Measurements from ENCODE around the gene GRIP1.
"Not testable (repeated sequence)": the region's sequence is repeated elsewhere in the genome, so short reads cannot be mapped to it uniquely, and the experiment has no call there.

The GRIP1 gene

DNA sequence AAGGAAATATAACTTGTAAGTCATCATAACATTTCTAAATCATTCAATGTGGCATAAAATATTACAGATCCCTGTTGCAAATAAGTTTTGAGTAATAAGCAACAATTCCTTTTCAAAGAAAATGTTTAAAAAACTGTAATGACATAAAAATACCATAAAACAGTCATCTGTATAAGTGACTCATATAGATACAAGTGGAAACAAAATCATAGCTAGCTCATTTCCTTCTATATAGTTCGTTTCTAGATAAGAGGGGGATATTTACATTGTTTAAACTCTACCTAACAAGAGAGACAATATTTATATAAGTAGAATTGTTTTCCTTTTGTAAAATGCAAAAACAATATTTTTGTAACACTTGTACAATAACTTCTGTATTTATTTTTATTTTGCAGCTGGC lies 148.9 kb downstream of the GRIP1 start:
- no peaks in the 10 kb centered on the region for H3K27me3 ChIP-seq (ENCODE audit: control insufficient read depth, insufficient read depth, low read length)
- H3K4me1 ChIP-seq (ENCODE audit: control insufficient read depth, insufficient read depth, low read length), result peaks cover 3% of the 10 kb centered on the region; the same call in 1 of the 2 replicates
- no peak overlapping the region for H3K9ac ChIP-seq (ENCODE audit: low read depth, low read length)
- no peak overlapping the region for H3K27ac ChIP-seq (ENCODE audit: low read depth, low read length)
- no peaks in the 10 kb centered on the region for H3K36me3 ChIP-seq (ENCODE audit: control insufficient read depth, insufficient read depth, low read length)
- H3K4me3 ChIP-seq (ENCODE audit: low read depth, low read length), result no peak overlapping the region
- no peaks in the 10 kb centered on the region for H3K9me3 ChIP-seq (ENCODE audit: control insufficient read depth, insufficient read depth, low read length)

DNA sequence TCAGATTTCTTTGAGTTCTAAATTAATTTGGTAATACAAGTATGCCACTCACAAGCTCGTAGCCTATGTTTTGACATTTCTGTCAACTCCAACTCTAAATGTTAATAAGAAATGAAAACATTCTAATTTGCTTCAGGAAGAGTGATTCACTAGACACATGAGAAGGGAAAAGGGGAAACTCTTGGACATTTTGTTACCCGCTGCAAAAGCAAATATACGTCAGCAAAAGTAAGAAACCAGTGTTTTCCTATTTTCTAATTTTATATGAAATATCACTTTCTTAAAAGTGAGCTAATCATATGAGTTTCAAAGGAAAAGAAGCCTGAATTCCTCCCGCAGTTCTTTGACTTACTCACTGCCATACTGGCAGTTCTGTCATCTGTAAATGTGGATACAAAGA lies 162.3 kb downstream of the GRIP1 start:
- Histone ChIP-seq H3K27ac (ENCODE audit: low read depth, low read length) (no peak overlapping the region), H3K9me3 (ENCODE audit: control insufficient read depth, insufficient read depth, low read length) (peaks cover 8% of the 10 kb centered on the region), H3K36me3 (ENCODE audit: control insufficient read depth, insufficient read depth, low read length) (no peaks in the 10 kb centered on the region), H3K9ac (ENCODE audit: low read depth, low read length) (no peak overlapping the region), H3K4me3 (ENCODE audit: low read depth, low read length) (no peak overlapping the region), H3K4me1 (ENCODE audit: control insufficient read depth, insufficient read depth, low read length) (peaks cover 25% of the 10 kb centered on the region), H3K27me3 (ENCODE audit: control insufficient read depth, insufficient read depth, low read length) (no peaks in the 10 kb centered on the region)

DNA sequence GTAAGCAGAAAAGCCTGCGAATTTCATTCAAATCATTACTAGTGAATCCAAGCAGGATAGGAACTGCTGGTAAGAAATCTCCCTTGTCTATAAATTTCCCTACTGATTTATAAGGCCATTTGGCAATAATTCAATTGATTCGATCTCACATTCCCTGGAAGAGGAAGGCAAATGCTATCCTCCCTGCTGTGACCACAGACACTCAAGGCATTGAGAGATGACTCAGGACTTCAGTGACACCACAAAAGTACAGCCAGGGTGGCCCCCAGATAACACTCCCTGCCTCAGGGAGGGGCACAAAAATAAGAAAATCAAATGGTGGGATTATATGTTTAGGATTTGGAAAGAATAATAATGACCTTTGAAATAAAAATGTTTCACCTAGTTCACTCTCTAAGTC lies 162.7 kb downstream of the GRIP1 start:
- no peaks in the 10 kb centered on the region for H3K27me3 ChIP-seq (ENCODE audit: control insufficient read depth, insufficient read depth, low read length)
- H3K4me3 ChIP-seq (ENCODE audit: low read depth, low read length), result no peak overlapping the region
- H3K4me1 ChIP-seq (ENCODE audit: control insufficient read depth, insufficient read depth, low read length), result peaks cover 25% of the 10 kb centered on the region
- H3K36me3 ChIP-seq (ENCODE audit: control insufficient read depth, insufficient read depth, low read length), result no peaks in the 10 kb centered on the region
- H3K27ac ChIP-seq (ENCODE audit: low read depth, low read length), result no peak overlapping the region
- no peak overlapping the region for H3K9ac ChIP-seq (ENCODE audit: low read depth, low read length)
- H3K9me3 ChIP-seq (ENCODE audit: control insufficient read depth, insufficient read depth, low read length), result peaks cover 7% of the 10 kb centered on the region

DNA sequence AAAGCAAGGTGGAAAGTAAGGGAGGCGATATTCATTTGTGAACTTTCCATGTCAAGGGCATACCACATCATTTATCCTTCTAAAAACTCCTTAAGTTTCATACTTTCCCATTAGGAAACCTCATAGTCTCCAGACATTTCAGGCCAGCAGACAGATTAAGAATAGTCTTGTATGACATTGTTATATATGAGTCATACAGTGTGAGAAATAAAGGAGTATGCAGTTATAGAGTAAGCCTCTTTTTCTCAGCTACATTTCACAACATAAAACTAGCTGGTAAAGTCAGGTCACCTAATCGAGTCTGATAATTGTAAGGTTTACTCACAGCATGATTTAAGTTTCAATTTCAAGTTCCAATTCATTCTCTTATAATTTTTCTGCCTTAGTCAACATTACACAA lies 164.3 kb downstream of the GRIP1 start:
- Histone ChIP-seq H3K27ac (ENCODE audit: low read depth, low read length) (no peak overlapping the region), H3K9ac (ENCODE audit: low read depth, low read length) (no peak overlapping the region), H3K4me1 (ENCODE audit: control insufficient read depth, insufficient read depth, low read length) (peaks cover 25% of the 10 kb centered on the region), H3K36me3 (ENCODE audit: control insufficient read depth, insufficient read depth, low read length) (no peaks in the 10 kb centered on the region), H3K4me3 (ENCODE audit: low read depth, low read length) (no peak overlapping the region), H3K9me3 (ENCODE audit: control insufficient read depth, insufficient read depth, low read length) (no peaks in the 10 kb centered on the region), H3K27me3 (ENCODE audit: control insufficient read depth, insufficient read depth, low read length) (no peaks in the 10 kb centered on the region)

DNA sequence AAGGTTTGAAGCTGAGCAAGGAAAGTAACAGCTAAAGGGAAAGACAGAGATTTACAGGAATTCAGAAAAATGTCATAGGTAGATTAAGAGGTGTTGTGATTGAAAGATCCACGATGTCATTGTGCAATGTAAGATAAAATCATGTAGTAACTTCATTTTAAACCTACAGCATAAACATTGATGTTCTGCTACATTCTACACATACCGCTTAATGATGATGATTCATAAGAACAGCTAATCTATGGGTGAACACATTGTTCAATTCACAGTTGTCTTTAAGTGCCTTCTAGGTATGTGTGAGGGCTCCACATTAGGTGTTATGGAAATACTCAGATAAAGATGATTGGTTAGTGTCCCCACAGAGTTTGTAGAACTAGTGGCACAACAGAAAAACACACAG lies 170.9 kb downstream of the GRIP1 start:
- Histone ChIP-seq H3K27me3 (ENCODE audit: control insufficient read depth, insufficient read depth, low read length) (no peaks in the 10 kb centered on the region), H3K27ac (ENCODE audit: low read depth, low read length) (no peak overlapping the region)

DNA sequence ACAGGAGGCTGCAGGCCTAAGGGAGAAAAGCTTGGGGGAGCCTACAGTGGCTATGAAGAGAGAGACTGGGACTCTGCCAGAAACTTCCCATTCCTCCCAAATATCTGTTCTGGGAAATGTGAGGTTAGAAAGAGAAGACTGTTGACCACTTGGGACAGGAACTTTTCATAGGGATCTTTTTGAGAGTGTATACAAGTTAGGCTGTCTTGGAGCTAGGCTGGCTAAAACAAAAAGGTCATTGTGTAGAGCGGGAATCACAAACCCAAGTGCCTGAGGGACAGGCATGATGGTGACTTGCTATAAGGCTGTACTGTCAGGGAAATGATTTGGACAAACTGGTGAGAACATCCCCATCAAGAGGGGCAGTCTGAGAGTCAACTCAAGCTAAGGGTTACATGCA lies 175.1 kb downstream of the GRIP1 start:
- H3K4me3 ChIP-seq (ENCODE audit: low read depth, low read length), result no peak overlapping the region
- no peaks in the 10 kb centered on the region for H3K36me3 ChIP-seq (ENCODE audit: control insufficient read depth, insufficient read depth, low read length)
- H3K4me1 ChIP-seq (ENCODE audit: control insufficient read depth, insufficient read depth, low read length), result peaks cover 24% of the 10 kb centered on the region
- no peak overlapping the region for H3K27ac ChIP-seq (ENCODE audit: low read depth, low read length)
- no peaks in the 10 kb centered on the region for H3K27me3 ChIP-seq (ENCODE audit: control insufficient read depth, insufficient read depth, low read length)
- H3K9me3 ChIP-seq (ENCODE audit: control insufficient read depth, insufficient read depth, low read length), result 0 out of 2 replicates have a peak, but pooled peaks cover 4% of the 10 kb centered on the region
- no peak overlapping the region for H3K9ac ChIP-seq (ENCODE audit: low read depth, low read length)

More for the DNA sequence above, 170.9 kb downstream of the GRIP1 start:
- H3K9ac ChIP-seq (ENCODE audit: low read depth, low read length), result no peak overlapping the region
- H3K9me3 ChIP-seq (ENCODE audit: control insufficient read depth, insufficient read depth, low read length), result 0 out of 2 replicates have a peak, but pooled peaks cover 4% of the 10 kb centered on the region
- no peaks in the 10 kb centered on the region; the same call in 1 of the 2 replicates for H3K4me1 ChIP-seq (ENCODE audit: control insufficient read depth, insufficient read depth, low read length)
- H3K36me3 ChIP-seq (ENCODE audit: control insufficient read depth, insufficient read depth, low read length), result no peaks in the 10 kb centered on the region
- H3K4me3 ChIP-seq (ENCODE audit: low read depth, low read length), result no peak overlapping the region

DNA sequence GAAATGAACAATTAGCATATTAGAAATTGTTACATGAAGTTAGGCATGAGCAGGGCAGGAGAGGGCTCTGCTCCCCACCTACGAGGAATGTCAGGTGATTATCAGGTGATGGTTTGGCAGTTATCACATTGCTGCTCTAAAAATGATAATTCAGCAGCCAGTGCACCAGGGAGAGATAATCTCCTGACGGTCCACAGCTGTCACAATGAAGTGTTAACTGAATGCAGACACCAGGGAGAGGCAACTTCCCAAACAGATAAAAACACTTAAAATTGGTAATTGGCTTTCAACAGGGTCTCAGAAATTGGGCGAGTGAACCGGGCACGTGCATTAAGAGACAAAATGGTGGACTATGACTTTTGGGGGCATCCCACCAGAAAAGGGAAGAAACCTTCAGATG lies 176.0 kb downstream of the GRIP1 start:
- no peaks in the 10 kb centered on the region for H3K27me3 ChIP-seq (ENCODE audit: control insufficient read depth, insufficient read depth, low read length)
- no peaks in the 10 kb centered on the region for H3K36me3 ChIP-seq (ENCODE audit: control insufficient read depth, insufficient read depth, low read length)
- 0 out of 2 replicates have a peak, but pooled peaks cover 4% of the 10 kb centered on the region for H3K9me3 ChIP-seq (ENCODE audit: control insufficient read depth, insufficient read depth, low read length)
- H3K4me3 ChIP-seq (ENCODE audit: low read depth, low read length), result no peak overlapping the region
- H3K9ac ChIP-seq (ENCODE audit: low read depth, low read length), result no peak overlapping the region
- H3K27ac ChIP-seq (ENCODE audit: low read depth, low read length), result no peak overlapping the region
- H3K4me1 ChIP-seq (ENCODE audit: control insufficient read depth, insufficient read depth, low read length), result peaks cover 31% of the 10 kb centered on the region

DNA sequence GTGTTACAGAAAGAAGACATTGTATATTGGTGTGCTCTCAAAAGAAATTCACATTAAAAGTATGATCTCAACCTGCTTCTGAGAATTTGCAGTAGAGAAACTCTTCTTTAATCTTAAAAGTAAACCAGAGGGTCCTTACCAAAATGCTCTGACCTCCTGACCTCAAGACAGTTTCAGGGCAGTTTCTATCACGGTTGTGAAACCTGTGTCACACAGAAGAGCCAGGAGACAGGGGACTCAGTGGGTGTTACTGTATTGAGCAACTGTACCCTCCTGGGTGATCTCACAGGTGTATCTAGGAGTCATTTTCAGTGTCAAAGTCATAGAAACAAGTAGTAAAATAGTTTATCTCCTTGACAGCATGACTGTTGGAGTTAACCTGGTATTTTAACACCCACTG lies 178.0 kb downstream of the GRIP1 start:
- no peaks in the 10 kb centered on the region for H3K36me3 ChIP-seq (ENCODE audit: control insufficient read depth, insufficient read depth, low read length)
- H3K27me3 ChIP-seq (ENCODE audit: control insufficient read depth, insufficient read depth, low read length), result no peaks in the 10 kb centered on the region
- H3K4me3 ChIP-seq (ENCODE audit: low read depth, low read length), result no peak overlapping the region
- H3K9me3 ChIP-seq (ENCODE audit: control insufficient read depth, insufficient read depth, low read length), result no peaks in the 10 kb centered on the region
- H3K27ac ChIP-seq (ENCODE audit: low read depth, low read length), result no peak overlapping the region
- no peak overlapping the region for H3K9ac ChIP-seq (ENCODE audit: low read depth, low read length)
- H3K4me1 ChIP-seq (ENCODE audit: control insufficient read depth, insufficient read depth, low read length), result peaks cover 50% of the 10 kb centered on the region

DNA sequence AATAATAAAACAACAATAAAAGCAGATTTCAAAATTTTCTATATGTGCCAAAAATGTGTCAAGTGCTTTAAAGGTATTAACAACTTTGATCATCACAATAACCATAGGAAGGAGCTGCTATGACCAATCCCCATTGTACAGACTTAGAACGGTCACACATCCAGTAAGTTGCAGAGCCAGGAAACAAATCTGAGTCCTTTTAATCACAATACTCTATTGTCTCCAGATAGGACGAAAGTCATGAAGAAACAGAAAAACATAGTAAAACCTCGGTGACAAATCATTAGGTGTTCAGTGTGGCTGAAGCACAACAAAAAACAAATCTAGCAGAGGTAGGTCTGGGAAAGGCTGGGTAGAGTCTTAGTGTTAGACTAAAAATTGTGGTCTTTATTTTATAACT lies 178.8 kb downstream of the GRIP1 start:
- H3K27ac ChIP-seq (ENCODE audit: low read depth, low read length), result no peak overlapping the region
- no peak overlapping the region for H3K4me3 ChIP-seq (ENCODE audit: low read depth, low read length)
- no peaks in the 10 kb centered on the region for H3K27me3 ChIP-seq (ENCODE audit: control insufficient read depth, insufficient read depth, low read length)
- H3K9me3 ChIP-seq (ENCODE audit: control insufficient read depth, insufficient read depth, low read length), result no peaks in the 10 kb centered on the region
- H3K4me1 ChIP-seq (ENCODE audit: control insufficient read depth, insufficient read depth, low read length), result peaks cover 57% of the 10 kb centered on the region
- no peak overlapping the region for H3K9ac ChIP-seq (ENCODE audit: low read depth, low read length)
- H3K36me3 ChIP-seq (ENCODE audit: control insufficient read depth, insufficient read depth, low read length), result no peaks in the 10 kb centered on the region

DNA sequence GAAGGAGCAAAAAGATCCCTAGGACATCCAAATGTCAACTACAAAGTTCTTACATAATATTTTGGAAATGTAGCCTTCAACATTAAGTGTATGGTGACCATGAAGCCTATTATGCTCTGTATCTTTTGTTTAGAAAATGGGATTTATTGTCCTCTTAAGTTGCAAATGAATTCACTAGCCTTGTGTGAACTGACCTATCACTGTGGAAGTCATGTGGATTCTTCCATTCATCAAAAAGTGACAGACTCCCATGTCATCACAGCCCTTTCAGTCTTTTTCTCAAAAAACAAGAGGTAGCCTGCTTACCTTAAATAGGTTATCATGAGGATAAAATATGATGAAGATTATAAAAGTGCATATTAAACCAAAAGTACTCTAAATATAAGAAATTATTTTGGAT lies 179.9 kb downstream of the GRIP1 start:
- H3K9me3 ChIP-seq (ENCODE audit: control insufficient read depth, insufficient read depth, low read length), result no peaks in the 10 kb centered on the region
- peak overlapping the region; percentile 9; the same call in 1 of the 2 replicates for H3K9ac ChIP-seq (ENCODE audit: low read depth, low read length)
- H3K27me3 ChIP-seq (ENCODE audit: control insufficient read depth, insufficient read depth, low read length), result no peaks in the 10 kb centered on the region
- H3K27ac ChIP-seq (ENCODE audit: low read depth, low read length), result peak overlapping the region; percentile 76
- peaks cover 61% of the 10 kb centered on the region for H3K4me1 ChIP-seq (ENCODE audit: control insufficient read depth, insufficient read depth, low read length)
- H3K36me3 ChIP-seq (ENCODE audit: control insufficient read depth, insufficient read depth, low read length), result no peaks in the 10 kb centered on the region
- H3K4me3 ChIP-seq (ENCODE audit: low read depth, low read length), result no peak overlapping the region

DNA sequence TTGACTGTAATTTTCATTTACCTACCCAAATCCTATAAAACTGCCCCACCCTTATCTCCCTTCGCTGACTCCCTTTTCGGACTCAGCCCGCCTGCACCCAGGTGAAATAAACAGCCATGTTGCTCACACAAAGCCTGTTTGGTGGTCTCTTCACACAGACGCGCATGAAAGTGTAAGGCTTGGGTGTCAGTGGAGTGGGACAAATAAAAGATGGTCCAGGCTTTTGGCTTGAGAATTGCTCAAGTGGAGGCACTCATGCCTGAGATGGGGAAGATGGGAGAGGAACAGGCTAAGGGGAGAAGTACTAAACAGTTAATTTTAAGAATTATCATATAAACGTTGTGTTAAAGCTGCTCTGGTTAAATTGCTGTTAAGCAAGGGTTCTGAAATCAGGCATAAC lies 180.8 kb downstream of the GRIP1 start:
- Histone ChIP-seq H3K9ac (ENCODE audit: low read depth, low read length) (peak overlapping the region; percentile 72), H3K4me1 (ENCODE audit: control insufficient read depth, insufficient read depth, low read length) (peaks cover 70% of the 10 kb centered on the region), H3K4me3 (ENCODE audit: low read depth, low read length) (peak overlapping the region; percentile 42), H3K27ac (ENCODE audit: low read depth, low read length) (peak overlapping the region; percentile 76)
- not testable (repeated sequence) for H3K36me3 ChIP-seq (ENCODE audit: control insufficient read depth, insufficient read depth, low read length); H3K27me3 ChIP-seq (ENCODE audit: control insufficient read depth, insufficient read depth, low read length); H3K9me3 ChIP-seq (ENCODE audit: control insufficient read depth, insufficient read depth, low read length)

All from HUES48 (cell line).